OCI-LY3 (cell line): ENCODE measurements around the gene SPSB3.
"Not testable (repeated sequence)": the region's sequence is repeated elsewhere in the genome, so short reads cannot be mapped to it uniquely, and the experiment has no call there.

ENCODE experiments used
- H2AFZ ChIP-seq: fragments of 200-600, 300-600 bp; shearing (Covaris generic); 2 replicates; pipeline ENCODE4 v1.6.0; 2014; ENCODE audit warnings: antibody characterized with exemption, low read depth, low read length
- H3K27ac ChIP-seq: fragments of 200-600, 300-600 bp; sonication (generic); 2 replicates; pipeline ENCODE4 v1.5.1; 2014; ENCODE audit warnings: mild to moderate bottlenecking, low read length, moderate library complexity, mixed read lengths
- H3K27me3 ChIP-seq: fragments of 200-600, 300-600 bp; sonication (generic); 2 replicates; pipeline ENCODE4 v1.6.1; 2014; ENCODE audit warnings: low read depth, low read length, mixed read lengths
- H3K36me3 ChIP-seq: fragments of 200-600, 300-600 bp; sonication (generic); replicated peaks from 2 replicates; pipeline ENCODE3; 2014; ENCODE audit warnings: low read depth, low read length, mixed read lengths
- H3K4me1 ChIP-seq: fragments of 300-600, 200-600 bp; sonication (generic); 2 replicates; pipeline ENCODE4 v1.6.1; 2014; ENCODE audit warnings: low read length, mixed read lengths
- H3K4me2 ChIP-seq: fragments of 200-600, 300-600 bp; sonication (generic); 2 replicates; pipeline ENCODE4 v1.6.1; 2014; ENCODE audit warnings: low read length, mixed read lengths
- H3K4me3 ChIP-seq: fragments of 300-600, 200-600 bp; sonication (generic); 2 replicates; pipeline ENCODE4 v1.5.1; 2014; ENCODE audit warnings: antibody characterized with exemption, mild to moderate bottlenecking, low read length, moderate library complexity
- H3K79me2 ChIP-seq: fragments of 300-600, 200-600 bp; shearing (Covaris generic); 2 replicates; pipeline ENCODE4 v1.6.1; 2014; ENCODE audit warnings: mild to moderate bottlenecking, low read length, mixed read lengths
- H3K9ac ChIP-seq: fragments of 300-600, 200-600 bp; shearing (Covaris generic); 2 replicates; pipeline ENCODE4 v1.6.0; 2014; ENCODE audit warnings: mild to moderate bottlenecking, low read length, moderate library complexity
- H3K9me3 ChIP-seq: fragments of 200-600, 300-600 bp; shearing (Covaris generic); 2 replicates; pipeline ENCODE4 v1.6.1; 2014; ENCODE audit warnings: low read length, mixed read lengths; ENCODE audit not compliant: insufficient read depth
- H4K20me1 ChIP-seq: fragments of 200-600, 300-600 bp; sonication (generic); 2 replicates; pipeline ENCODE4 v1.6.1; 2016; ENCODE audit warnings: low read length, mixed read lengths; ENCODE audit not compliant: insufficient read depth
- EZH2phosphoT487 ChIP-seq: fragments of 200-600 bp; shearing (Covaris generic); IDR thresholded peaks from 2 replicates; pipeline ENCODE4 v1.6.1; 2018; ENCODE audit warnings: antibody characterized with exemption, mixed run types, low read depth
- TF ChIP-seq, protein P1 (sequence below): fragments of 200-600, 300-600 bp; sonication (generic); IDR thresholded peaks from 2 replicates; pipeline ENCODE4 v1.5.1; 2014; ENCODE audit warnings: antibody characterized with exemption, low read length, low read depth

The SPSB3 gene

DNA sequence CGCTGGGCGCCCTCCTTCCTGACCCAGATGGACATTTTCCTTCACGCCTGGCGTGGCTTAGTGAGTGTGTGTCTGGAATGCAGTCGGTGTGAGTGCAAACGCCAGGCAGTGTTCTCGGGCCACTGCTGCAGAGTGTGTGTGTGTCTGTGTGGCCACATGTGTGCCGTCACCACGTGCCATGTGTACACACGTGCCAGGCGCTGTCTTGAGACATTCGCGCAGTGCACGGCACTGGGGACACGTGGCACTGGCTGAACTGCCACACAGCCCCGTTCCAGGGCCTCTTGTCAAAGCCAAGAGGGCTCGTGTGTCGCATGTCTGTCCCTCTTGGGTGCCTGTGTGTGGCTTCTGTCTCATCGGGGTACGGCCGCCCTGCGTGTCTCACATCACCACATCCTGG lies 47.6 kb downstream of the SPSB3 start:
- no peak overlapping the region for H3K4me3 ChIP-seq

DNA sequence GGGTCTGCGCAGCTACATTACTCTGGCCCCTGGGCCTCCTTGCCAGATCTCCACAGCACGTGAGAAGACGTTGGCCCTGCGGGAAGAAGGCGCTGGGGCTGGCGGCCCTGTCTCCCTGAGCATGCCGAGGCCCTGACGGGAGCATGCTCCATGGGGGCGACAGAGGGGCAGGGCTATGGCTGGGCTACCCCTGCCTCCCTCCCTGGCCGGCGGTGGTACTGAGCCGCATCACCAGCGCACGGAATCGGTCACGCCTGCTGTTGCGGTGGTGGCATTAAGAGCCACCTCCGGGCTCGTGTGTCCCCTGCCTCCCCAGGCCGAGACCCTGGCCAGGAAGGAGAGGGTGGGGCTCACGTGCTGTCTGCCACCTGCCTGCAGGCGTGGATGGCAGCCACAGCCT lies 48.2 kb downstream of the SPSB3 start:
- H3K4me1 ChIP-seq, result no peaks in the 10 kb centered on the region
- H3K9ac ChIP-seq, result no peak overlapping the region
- no peak overlapping the region for H3K27ac ChIP-seq
- no peak overlapping the region for H3K4me3 ChIP-seq
- H3K9me3 ChIP-seq, result no peaks in the 10 kb centered on the region
- peaks cover 17% of the 10 kb centered on the region for H3K36me3 ChIP-seq
- no peaks in the 10 kb centered on the region for H3K79me2 ChIP-seq
- H3K27me3 ChIP-seq, result no peaks in the 10 kb centered on the region
- H2AFZ ChIP-seq, result no peak overlapping the region
- H3K4me2 ChIP-seq, result no peak overlapping the region
- no peak for TF ChIP-seq EZH2phosphoT487
- TF ChIP-seq, protein P1, sequence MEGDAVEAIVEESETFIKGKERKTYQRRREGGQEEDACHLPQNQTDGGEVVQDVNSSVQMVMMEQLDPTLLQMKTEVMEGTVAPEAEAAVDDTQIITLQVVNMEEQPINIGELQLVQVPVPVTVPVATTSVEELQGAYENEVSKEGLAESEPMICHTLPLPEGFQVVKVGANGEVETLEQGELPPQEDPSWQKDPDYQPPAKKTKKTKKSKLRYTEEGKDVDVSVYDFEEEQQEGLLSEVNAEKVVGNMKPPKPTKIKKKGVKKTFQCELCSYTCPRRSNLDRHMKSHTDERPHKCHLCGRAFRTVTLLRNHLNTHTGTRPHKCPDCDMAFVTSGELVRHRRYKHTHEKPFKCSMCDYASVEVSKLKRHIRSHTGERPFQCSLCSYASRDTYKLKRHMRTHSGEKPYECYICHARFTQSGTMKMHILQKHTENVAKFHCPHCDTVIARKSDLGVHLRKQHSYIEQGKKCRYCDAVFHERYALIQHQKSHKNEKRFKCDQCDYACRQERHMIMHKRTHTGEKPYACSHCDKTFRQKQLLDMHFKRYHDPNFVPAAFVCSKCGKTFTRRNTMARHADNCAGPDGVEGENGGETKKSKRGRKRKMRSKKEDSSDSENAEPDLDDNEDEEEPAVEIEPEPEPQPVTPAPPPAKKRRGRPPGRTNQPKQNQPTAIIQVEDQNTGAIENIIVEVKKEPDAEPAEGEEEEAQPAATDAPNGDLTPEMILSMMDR, result no peak
- H4K20me1 ChIP-seq, result no peaks in the 10 kb centered on the region

More for the DNA sequence above, 47.6 kb downstream of the SPSB3 start:
- H3K9ac ChIP-seq, result no peak overlapping the region
- H2AFZ ChIP-seq, result no peak overlapping the region
- no peaks in the 10 kb centered on the region for H4K20me1 ChIP-seq
- no peaks in the 10 kb centered on the region for H3K27me3 ChIP-seq
- H3K4me2 ChIP-seq, result no peak overlapping the region
- no peaks in the 10 kb centered on the region for H3K79me2 ChIP-seq
- H3K4me1 ChIP-seq, result no peaks in the 10 kb centered on the region
- H3K27ac ChIP-seq, result no peak overlapping the region
- TF ChIP-seq, protein P1, result no peak
- TF ChIP-seq EZH2phosphoT487, result no peak
- H3K36me3 ChIP-seq, result peaks cover 17% of the 10 kb centered on the region
- no peaks in the 10 kb centered on the region for H3K9me3 ChIP-seq

DNA sequence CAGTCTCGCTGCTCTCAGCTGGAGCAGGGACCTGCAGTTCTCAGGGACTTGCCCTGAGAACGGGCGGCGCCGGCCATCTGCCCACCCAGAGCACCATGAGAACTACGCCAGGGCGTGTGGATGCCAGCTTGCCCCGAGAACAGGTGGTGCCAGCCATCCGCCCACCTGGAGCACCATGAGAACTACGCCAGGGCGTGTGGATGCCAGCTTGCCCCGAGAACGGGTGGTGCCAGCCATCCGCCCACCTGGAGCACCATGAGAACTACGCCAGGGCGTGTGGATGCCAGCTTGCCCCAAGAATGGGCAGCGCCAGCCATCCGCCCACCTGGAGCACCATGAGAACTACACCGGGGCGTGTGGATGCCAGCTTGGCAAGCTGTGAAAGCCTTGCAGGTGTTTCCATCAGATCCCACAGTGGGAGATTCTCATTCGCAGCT lies 49.8 kb downstream of the SPSB3 start:
- peaks cover 17% of the 10 kb centered on the region for H3K36me3 ChIP-seq
- not testable (repeated sequence) for H2AFZ ChIP-seq, H4K20me1 ChIP-seq

DNA sequence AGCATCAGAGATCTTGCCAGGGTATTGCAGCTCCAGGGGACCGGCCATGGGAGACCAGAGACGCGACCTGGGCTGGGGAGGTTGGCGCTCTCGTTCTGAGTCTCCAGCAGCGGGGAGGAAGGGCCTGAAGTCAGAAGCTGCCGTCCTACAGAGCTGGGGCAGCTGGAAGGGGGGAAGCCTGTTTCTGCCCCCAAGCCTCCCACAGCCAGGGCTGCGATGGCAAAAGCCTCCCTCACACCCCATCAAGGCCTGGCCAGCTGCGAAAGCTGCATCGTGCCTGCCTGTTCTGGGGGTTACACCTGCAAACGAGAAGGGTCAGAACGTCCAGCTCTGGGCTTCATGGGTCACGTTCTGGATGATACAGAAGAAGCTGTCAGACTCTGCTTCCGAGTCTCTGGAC lies 50.3 kb downstream of the SPSB3 start:
- TF ChIP-seq EZH2phosphoT487, result no peak
- TF ChIP-seq, protein P1, result no peak
- H2AFZ ChIP-seq, result no peak overlapping the region
- H3K27me3 ChIP-seq, result no peaks in the 10 kb centered on the region
- H3K79me2 ChIP-seq, result no peaks in the 10 kb centered on the region
- H3K27ac ChIP-seq, result no peak overlapping the region
- H4K20me1 ChIP-seq, result no peaks in the 10 kb centered on the region
- no peak overlapping the region for H3K4me3 ChIP-seq
- H3K4me2 ChIP-seq, result no peak overlapping the region
- H3K36me3 ChIP-seq, result peaks cover 17% of the 10 kb centered on the region
- no peaks in the 10 kb centered on the region for H3K4me1 ChIP-seq
- no peaks in the 10 kb centered on the region for H3K9me3 ChIP-seq
- H3K9ac ChIP-seq, result no peak overlapping the region

More for the DNA sequence above, 49.8 kb downstream of the SPSB3 start:
- not testable (repeated sequence) for H3K9ac ChIP-seq, H3K4me2 ChIP-seq, H3K27ac ChIP-seq, H3K27me3 ChIP-seq, H3K9me3 ChIP-seq, H3K4me3 ChIP-seq, H3K79me2 ChIP-seq, H3K4me1 ChIP-seq

DNA sequence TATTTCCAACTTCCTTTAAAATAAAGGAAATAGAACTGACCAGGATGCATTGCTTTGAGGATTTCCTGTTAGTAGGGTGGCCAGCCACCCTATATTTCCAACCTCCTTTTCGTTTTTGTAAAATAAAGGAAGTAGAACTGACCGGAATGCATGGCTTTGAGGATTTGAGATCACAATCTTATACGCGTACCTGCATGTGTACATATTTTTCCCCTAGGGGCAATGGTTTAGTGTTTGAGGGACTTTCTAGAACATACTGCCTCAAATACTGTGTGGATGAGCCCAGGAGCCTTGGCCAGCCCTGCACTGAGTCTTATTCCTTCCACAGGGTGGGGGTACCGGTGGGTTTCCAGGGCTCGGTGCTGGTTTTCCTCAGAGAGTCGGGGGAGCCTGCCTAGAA lies 50.8 kb downstream of the SPSB3 start:
- Histone ChIP-seq H3K36me3 (peaks cover 17% of the 10 kb centered on the region), H3K9ac (no peak overlapping the region), H3K4me3 (no peak overlapping the region), H3K79me2 (no peaks in the 10 kb centered on the region), H3K4me1 (no peaks in the 10 kb centered on the region), H2AFZ (no peak overlapping the region), H3K4me2 (no peak overlapping the region), H3K9me3 (no peaks in the 10 kb centered on the region), H3K27me3 (no peaks in the 10 kb centered on the region), H4K20me1 (no peaks in the 10 kb centered on the region), H3K27ac (no peak overlapping the region)
- TF ChIP-seq, protein P1, result no peak
- no peak for TF ChIP-seq EZH2phosphoT487
